Skin epidermis (tissue), 12 donors: ENCODE results near the gene EEF1AKMT3.

Source experiments
- H3K27ac ChIP-seq, 21 experiments: fragments of 200-600 bp; sonication (generic) in 11 of 21; one replicate each; pipeline ENCODE4 v1.5.0; 2020; ENCODE audit warnings: mild to moderate bottlenecking in 3 of 21, inconsistent platforms in 2 of 21, moderate library complexity in 2 of 21
- H3K4me3 ChIP-seq, 7 experiments: fragments of 200-600 bp; sonication (generic) in 2 of 7; one replicate each; pipeline ENCODE4 v1.5.0; 2020; ENCODE audit warnings: inconsistent platforms in 2 of 7, mild to moderate bottlenecking in 2 of 7, moderate library complexity in 1 of 7

Gene EEF1AKMT3

GRCh38 chr12:57823908-57824640 lies 51.7 kb downstream of the EEF1AKMT3 start:
- no peak overlapping the region for H3K4me3 ChIP-seq
- peak overlapping the region in 2 of 21 experiments; percentile 1 to 41 for H3K27ac ChIP-seq

GRCh38 chr12:57825451-57825850 lies 53.0 kb downstream of the EEF1AKMT3 start:
- H3K27ac ChIP-seq = no peak overlapping the region
- no peak overlapping the region for H3K4me3 ChIP-seq

GRCh38 chr12:57826400-57826799 lies 54.0 kb downstream of the EEF1AKMT3 start:
- H3K4me3 ChIP-seq = no peak overlapping the region
- H3K27ac ChIP-seq = peak overlapping the region in 4 of 21 experiments; percentile 18 to 47 (median 38)

- H3K27ac ChIP-seq = peak overlapping the region in 3 of 21 experiments; percentile 22 to 44 (median 31)
- no peak overlapping the region for H3K4me3 ChIP-seq
Measured at GRCh38 chr12:57826966-57827365, 54.6 kb downstream of the EEF1AKMT3 start.

- H3K27ac ChIP-seq = peak overlapping the region in 4 of 21 experiments; percentile 2 to 48 (median 18)
Measured at GRCh38 chr12:57829025-57829777, 56.8 kb downstream of the EEF1AKMT3 start.

GRCh38 chr12:57830393-57830792 lies 58.0 kb downstream of the EEF1AKMT3 start:
- H3K27ac ChIP-seq = peak overlapping the region in 6 of 21 experiments; percentile 3 to 68 (median 55)
- no peak overlapping the region for H3K4me3 ChIP-seq

More at GRCh38 chr12:57829025-57829777, 56.8 kb downstream of the EEF1AKMT3 start:
- H3K4me3 ChIP-seq = no peak overlapping the region
